Neural progenitor cell (in vitro differentiated cells): ENCODE data around the gene RHD.
"Not testable (repeated sequence)": the region's sequence is repeated elsewhere in the genome, so short reads cannot be mapped to it uniquely, and the experiment has no call there.

ENCODE experiments used
- EZH2 ChIP-seq: fragments of 200-600 bp; sonication (generic); IDR thresholded peaks from 2 replicates; pipeline ENCODE4 v1.6.1; 2017; ENCODE audit warnings: antibody characterized with exemption, mild to moderate bottlenecking, moderate library complexity
- EZH2phosphoT487 ChIP-seq: fragments of 200-600 bp; sonication (generic); IDR thresholded peaks from 2 replicates; pipeline ENCODE4 v1.6.1; 2017; ENCODE audit warnings: antibody characterized with exemption
- TF ChIP-seq, protein P1 (sequence below): fragments of 200-600 bp; sonication (generic); IDR thresholded peaks from 2 replicates; pipeline ENCODE4 v1.5.1; 2017; ENCODE audit warnings: antibody characterized with exemption, mild to moderate bottlenecking

GRCh38 chr1:25329336-25329735 is 57.0 kb downstream of the RHD start:
- TF ChIP-seq, protein P1, sequence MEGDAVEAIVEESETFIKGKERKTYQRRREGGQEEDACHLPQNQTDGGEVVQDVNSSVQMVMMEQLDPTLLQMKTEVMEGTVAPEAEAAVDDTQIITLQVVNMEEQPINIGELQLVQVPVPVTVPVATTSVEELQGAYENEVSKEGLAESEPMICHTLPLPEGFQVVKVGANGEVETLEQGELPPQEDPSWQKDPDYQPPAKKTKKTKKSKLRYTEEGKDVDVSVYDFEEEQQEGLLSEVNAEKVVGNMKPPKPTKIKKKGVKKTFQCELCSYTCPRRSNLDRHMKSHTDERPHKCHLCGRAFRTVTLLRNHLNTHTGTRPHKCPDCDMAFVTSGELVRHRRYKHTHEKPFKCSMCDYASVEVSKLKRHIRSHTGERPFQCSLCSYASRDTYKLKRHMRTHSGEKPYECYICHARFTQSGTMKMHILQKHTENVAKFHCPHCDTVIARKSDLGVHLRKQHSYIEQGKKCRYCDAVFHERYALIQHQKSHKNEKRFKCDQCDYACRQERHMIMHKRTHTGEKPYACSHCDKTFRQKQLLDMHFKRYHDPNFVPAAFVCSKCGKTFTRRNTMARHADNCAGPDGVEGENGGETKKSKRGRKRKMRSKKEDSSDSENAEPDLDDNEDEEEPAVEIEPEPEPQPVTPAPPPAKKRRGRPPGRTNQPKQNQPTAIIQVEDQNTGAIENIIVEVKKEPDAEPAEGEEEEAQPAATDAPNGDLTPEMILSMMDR, result not testable (repeated sequence)
- not testable (repeated sequence) for TF ChIP-seq EZH2, EZH2phosphoT487
